HFF-Myc (cell line): ENCODE measurements around the gene LURAP1L.
A peak's percentile ranks its signal among the peaks of the same experiment; 100 is the strongest.

ENCODE experiments used
- DNase-seq: peaks from one replicate; pipeline ENCODE4 v3.0.0-alpha.2; 2011; ENCODE audit warnings: low read depth; ENCODE audit errors: extremely low read depth
- H3K4me3 ChIP-seq: replicated peaks from 2 replicates; pipeline ENCODE4 v1.5.1; 2011; ENCODE audit warnings: low read depth, mild to moderate bottlenecking, control low read depth, low read length
- TF ChIP-seq, protein P1 (sequence below): IDR thresholded peaks from 2 replicates; pipeline ENCODE4 v1.5.1; 2012; ENCODE audit warnings: mild to moderate bottlenecking, low read depth, low read length, control low read depth; ENCODE audit errors: missing control alignments

Gene LURAP1L, protein sequence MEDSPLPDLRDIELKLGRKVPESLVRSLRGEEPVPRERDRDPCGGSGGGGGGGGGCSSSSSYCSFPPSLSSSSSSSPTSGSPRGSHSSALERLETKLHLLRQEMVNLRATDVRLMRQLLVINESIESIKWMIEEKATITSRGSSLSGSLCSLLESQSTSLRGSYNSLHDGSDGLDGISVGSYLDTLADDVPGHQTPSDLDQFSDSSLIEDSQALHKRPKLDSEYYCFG

DNA sequence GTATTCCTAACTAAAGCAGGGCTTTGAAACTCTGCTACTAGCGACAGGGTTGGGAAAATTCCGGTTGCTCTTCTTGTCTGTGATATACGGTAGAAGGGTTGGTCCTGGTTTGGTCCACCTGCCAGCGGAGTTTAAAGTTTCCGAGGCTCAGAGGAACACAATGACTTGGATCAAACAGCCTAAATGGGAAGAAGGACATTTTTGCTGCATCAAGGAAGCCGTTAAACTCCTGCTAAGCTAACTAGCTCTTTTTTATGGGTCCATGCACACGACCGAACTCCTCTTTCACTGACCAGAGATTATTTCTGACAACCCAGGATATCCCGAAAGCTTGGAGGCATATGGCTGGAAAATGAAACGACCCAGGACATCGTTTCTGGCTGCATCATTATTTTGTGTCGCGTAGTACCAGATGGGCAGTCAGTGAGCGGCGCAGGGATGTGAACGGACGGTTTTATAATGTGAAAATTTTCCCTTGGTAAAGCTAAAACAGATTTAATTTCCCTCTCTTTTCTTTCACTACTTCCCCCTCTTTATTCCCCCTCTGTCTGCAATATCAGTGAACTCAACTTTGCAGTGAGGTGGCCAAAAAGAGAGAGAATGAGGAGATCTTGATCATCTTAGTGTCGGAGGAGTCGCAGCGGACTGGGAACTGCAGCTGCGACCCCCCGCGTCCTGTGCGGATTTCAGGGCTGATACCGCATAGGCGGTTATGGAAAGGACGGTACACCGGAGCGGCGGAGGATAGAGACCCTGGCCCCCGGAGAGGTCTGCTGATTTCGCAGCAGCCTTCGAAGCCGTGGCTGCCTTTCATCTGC lies at the start of gene LURAP1L:
LURAP1L (plus strand) TSS at position 160 of the 818 bp plus-strand sequence. CDS start 696 bp downstream, outside the sequence.
- H3K4me3 ChIP-seq, result peak within 1 kb of the TSS; percentile 73
- peak; percentile 41 for DNase-seq
- TF ChIP-seq, protein P1, sequence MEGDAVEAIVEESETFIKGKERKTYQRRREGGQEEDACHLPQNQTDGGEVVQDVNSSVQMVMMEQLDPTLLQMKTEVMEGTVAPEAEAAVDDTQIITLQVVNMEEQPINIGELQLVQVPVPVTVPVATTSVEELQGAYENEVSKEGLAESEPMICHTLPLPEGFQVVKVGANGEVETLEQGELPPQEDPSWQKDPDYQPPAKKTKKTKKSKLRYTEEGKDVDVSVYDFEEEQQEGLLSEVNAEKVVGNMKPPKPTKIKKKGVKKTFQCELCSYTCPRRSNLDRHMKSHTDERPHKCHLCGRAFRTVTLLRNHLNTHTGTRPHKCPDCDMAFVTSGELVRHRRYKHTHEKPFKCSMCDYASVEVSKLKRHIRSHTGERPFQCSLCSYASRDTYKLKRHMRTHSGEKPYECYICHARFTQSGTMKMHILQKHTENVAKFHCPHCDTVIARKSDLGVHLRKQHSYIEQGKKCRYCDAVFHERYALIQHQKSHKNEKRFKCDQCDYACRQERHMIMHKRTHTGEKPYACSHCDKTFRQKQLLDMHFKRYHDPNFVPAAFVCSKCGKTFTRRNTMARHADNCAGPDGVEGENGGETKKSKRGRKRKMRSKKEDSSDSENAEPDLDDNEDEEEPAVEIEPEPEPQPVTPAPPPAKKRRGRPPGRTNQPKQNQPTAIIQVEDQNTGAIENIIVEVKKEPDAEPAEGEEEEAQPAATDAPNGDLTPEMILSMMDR, result no peak

DNA sequence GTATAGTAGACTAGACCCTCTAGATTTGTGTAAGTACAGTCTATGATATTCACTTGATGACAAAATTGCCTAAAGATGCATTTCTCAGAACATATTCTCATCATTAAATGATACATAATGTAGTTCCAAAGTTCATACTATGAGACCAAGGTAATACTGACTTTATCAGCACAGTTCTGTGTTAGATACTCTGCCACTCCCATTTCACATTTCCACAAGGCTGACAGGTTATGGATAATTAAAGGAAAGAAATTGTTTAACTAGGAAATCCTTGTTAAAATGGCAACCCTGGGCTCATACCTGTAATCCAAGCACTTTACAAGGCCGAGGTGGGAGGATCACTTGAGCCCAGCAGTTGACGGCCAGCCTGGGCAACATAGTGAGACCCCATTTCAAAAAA lies 48.0 kb upstream of the LURAP1L start:
- TF ChIP-seq, protein P1, result no peak
- no peak for DNase-seq
- H3K4me3 ChIP-seq, result no peak overlapping the region

DNA sequence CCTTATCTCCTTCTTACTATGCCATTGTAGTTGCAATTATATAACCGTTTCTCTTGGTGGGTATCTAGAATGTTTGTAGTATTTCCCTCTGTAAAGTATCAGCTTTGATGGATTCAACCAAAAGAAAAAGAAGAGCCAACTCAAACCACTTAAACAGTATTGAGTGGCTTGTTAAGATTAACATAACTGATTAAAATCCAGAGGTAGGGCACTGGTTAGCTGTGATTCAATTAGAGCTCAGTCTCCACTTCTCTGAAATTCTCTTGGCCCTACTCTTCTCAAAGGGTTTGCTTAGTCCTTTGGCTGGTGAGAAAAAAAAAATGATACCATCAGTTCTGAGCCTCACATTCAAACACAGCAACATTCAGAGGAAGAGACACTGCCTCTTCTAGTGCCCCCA lies 44.6 kb upstream of the LURAP1L start:
- DNase-seq, result no peak
- TF ChIP-seq, protein P1, result no peak
- no peak overlapping the region for H3K4me3 ChIP-seq

DNA sequence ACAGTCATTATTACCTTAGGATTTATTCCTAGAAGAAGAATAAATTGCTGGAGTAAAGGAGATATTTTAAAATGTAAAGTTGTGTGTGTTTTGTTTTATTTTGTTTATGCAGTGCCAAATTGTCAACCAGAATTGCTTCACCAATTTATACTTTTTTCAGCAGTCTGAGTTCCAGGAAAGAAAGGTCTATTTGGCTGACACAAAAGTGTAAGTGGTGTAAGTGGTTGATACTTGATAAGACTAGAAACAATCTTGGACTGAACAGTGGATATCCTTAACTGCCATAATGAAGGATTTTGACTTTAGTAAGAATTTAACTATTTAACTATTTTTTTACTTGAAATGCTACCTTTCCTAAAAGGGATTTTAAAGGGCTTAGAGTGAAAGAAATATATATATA lies 43.9 kb upstream of the LURAP1L start:
- H3K4me3 ChIP-seq, result no peak overlapping the region
- TF ChIP-seq, protein P1, result no peak
- DNase-seq, result no peak

DNA sequence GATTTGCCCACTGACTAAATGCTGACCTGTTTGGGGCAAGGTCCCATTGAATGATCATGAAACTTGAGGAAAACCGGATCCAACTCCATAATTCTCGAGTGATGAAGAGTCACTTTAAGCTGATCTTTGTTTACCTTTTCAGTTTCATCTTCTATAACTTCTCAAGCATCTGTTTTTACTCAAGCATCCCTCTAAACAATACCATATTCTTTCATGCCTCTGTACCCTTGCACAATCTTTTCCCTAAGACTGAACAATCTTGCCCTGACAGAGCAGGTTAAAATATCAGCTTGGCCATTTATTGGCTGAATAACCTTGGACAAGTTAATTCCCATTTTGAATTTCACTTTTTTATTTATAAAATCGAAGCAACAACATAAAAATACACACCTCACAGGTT lies 41.8 kb upstream of the LURAP1L start:
- no peak overlapping the region for H3K4me3 ChIP-seq
- DNase-seq, result no peak
- TF ChIP-seq, protein P1, result no peak

DNA sequence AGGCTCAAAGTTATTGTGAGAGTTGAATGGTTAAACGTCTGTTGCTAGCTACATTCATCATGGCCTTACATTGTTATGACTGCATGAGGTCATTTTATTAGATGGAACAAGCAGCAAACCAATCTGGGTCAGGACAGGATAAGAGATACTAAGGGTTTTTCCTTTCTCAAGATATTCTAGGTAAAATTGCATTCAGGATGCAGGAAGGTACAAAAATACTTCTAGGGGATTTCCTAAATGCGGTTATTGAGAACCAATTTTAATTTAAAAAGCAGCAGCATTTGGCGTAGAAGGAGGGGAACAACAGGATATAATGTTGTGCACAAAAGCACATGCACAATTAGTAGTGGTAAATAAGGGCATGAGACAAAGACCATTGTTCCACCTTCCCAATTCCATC lies 39.2 kb upstream of the LURAP1L start:
- TF ChIP-seq, protein P1, result no peak

More for the DNA sequence above, 39.2 kb upstream of the LURAP1L start:
- DNase-seq, result no peak
- no peak overlapping the region for H3K4me3 ChIP-seq
